ENCODE data around the gene UMAD1.

GRCh38 chr7:7745966-7746365 lies 105.4 kb downstream of the UMAD1 start:
- no peak for TF ChIP-seq CTCF (IDR thresholded peaks at IDR 0.05; ENCODE audit: insufficient read depth, low read depth, low read length)
- TF ChIP-seq EZH2 (IDR thresholded peaks at IDR 0.05; ENCODE audit: insufficient read depth, low read length), result no peak
